Upper lobe of left lung (tissue), 4 donors: ENCODE data around the gene WASF3.

ENCODE experiments used
- CTCF ChIP-seq, 6 experiments: fragments of 450-650 bp in 4 of 6; fragments of 200-600 bp in 2 of 6; sonication (generic) in 2 of 6; IDR thresholded peaks; one replicate each; pipeline ENCODE4 v1.5.1; 2016 to 2019; ENCODE audit warnings: antibody characterized with exemption in 6 of 6
- EP300 ChIP-seq, 4 donors: sonication (generic); formaldehyde crosslinking; IDR thresholded peaks; one replicate each; pipeline ENCODE4 v1.5.1; 2017; ENCODE audit warnings: antibody characterized with exemption in 4 of 4, control low read depth in 2 of 4

GRCh38 chr13:26727633-26728032 lies 170.2 kb downstream of the WASF3 start:
- TF ChIP-seq CTCF (IDR thresholded peaks at IDR 0.05), result no peak
- TF ChIP-seq EP300 (IDR thresholded peaks at IDR 0.05), result no peak
